Omental fat pad (tissue), 4 donors: ENCODE results near the gene NTM. TPM values are rescaled to one million over a fixed set of nuclear protein-coding genes. Genes with fewer than 3 reads are reported as not detected.

Experiments
- ATAC-seq: fragments of 150-250 bp; one replicate; pipeline ENCODE4 v1.9.1; 2016; ENCODE audit warnings: mild to moderate bottlenecking, moderate library complexity; ENCODE audit not compliant: low FRiP score
- DNase-seq: peaks from one replicate; pipeline ENCODE4 v3.0.0-alpha.2; 2019; ENCODE audit warnings: low spot score
- CTCF ChIP-seq, 3 donors: fragments of 450-650 bp; IDR thresholded peaks; one replicate each; pipeline ENCODE4 v1.5.1; 2016 to 2017; ENCODE audit warnings: antibody characterized with exemption in 3 of 3, mild to moderate bottlenecking in 3 of 3, moderate library complexity in 2 of 3
- total RNA-seq, 4 donors: library from RNA; depleted of rRNA; stranded (reverse); fragments of >200 nt; gene quantifications; one replicate each; pipeline ENCODE4 v1.1.0, GENCODE V29; 2016

NTM gene
- total RNA-seq, 4 donors from 2014 or later: 0.56 to 5.5 (median 2.4) TPM

DNA sequence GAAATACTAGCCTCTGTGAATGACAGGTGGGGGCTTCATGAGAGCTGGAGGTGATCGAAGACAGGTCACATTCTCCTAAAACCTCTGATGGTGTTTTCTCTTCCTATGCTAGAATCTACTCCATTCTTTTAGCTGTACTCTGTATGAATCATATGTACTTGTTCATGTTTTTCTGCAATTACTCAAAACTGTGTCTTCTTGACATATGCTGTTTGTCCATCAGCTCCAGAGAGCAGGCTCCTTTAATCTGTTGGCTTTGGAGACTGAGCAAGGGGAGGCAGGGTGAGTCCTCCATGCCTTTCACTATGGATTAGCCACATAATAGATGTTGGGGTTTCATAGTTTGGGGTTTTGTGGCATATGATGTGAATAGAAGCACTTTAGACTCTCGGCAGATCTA lies 598.8 kb downstream of the NTM start:
- no peak for DNase-seq
- TF ChIP-seq CTCF (IDR thresholded peaks at IDR 0.05): no peak
- ATAC-seq: no peak

DNA sequence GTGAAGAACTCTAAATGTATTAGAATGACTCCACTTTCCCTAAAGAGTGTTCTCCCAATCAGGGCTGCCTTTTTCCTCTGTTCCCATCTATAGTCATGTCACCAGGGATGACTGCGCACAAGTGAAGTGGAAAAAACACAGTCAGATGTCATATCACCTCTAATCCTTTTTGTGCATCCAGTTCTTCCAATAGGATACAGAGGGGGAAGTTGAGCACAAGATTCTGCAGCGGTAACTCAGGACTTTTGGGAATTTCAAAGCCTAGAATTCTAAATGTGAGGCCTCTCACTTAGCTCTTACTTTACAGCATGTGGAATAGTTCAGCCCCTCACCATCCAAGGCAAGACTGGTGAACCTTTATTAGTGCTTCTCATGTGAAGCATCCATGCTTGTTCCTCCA lies 602.6 kb downstream of the NTM start:
- ATAC-seq (no peak), DNase-seq (no peak)
- no peak for TF ChIP-seq CTCF (IDR thresholded peaks at IDR 0.05)

DNA sequence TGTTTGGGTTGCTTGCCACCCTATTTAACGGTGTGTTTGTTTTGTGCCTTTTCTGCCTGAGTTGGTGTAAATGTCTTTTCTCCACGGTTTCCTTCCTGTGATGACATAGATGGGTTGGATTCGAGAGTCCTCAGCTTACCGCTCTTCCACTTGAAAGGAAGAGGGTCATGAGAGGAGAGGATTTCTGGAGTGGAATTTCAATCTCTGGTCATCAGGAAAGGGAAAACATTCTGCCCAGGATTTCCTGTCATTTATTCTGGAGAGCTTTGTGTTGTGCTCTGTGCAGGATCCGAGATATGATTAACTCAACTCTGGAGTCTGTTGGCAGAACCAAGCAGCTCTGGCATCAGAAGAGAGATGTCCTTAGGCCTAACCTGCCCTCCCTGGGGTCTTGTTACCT lies 605.2 kb downstream of the NTM start:
- ATAC-seq (no peak), DNase-seq (no peak)
- no peak for TF ChIP-seq CTCF (IDR thresholded peaks at IDR 0.05)

- TF ChIP-seq CTCF (IDR thresholded peaks at IDR 0.05): no peak
- no peak for ATAC-seq
- DNase-seq: no peak
Observed at GRCh38 chr11:131976021-131976420, 605.6 kb downstream of the NTM start.

DNA sequence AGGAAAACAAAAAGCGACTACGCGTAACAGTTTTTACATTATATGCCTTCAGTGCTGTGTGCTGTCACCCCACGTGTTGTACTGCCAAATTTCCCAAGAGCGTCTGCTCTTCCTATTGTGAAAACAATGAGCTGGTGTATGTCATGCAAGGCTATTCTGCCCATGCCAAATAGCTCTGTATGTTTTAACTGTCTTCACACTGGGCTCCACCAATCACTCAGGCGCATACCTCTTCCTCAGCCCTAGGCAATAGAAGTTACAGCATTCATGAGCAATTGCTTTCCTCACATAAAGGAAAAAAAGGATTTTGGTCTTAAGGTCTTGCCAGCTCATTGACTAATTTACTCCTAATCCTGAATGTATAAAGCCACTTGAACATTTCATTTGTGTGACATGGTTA lies 606.8 kb downstream of the NTM start:
- no peak for TF ChIP-seq CTCF (IDR thresholded peaks at IDR 0.05)
- ATAC-seq (no peak), DNase-seq (no peak)

GRCh38 chr11:131977854-131978253 lies 607.4 kb downstream of the NTM start:
- TF ChIP-seq CTCF (IDR thresholded peaks at IDR 0.05): no peak
- ATAC-seq: no peak

GRCh38 chr11:131978351-131978750 lies 607.9 kb downstream of the NTM start:
- ATAC-seq (no peak), DNase-seq (no peak)
- no peak for TF ChIP-seq CTCF (IDR thresholded peaks at IDR 0.05)

More at GRCh38 chr11:131977854-131978253, 607.4 kb downstream of the NTM start:
- no peak for DNase-seq
